Activated CD4-positive, alpha-beta T cell treated with anti-CD3 and anti-CD28 coated beads, Interleukin-2, amount 10 ng/mL, durations not matched to agents 7 days and 5 days (primary cell): ENCODE data around the gene MED13L. TPM values are rescaled to one million over a fixed set of nuclear protein-coding genes. Genes with fewer than 3 reads are reported as not detected.

Source experiments
- CTCF ChIA-PET: fragments of 350-600 bp; sonication (Branson Sonifier 250); formaldehyde crosslinking; loops from one replicate; lab custom pipeline; 2021; ENCODE audit warnings: antibody characterized with exemption; lab: Charles Lee
- POLR2A ChIA-PET: fragments of 350-600 bp; sonication (Branson Sonifier 250); formaldehyde crosslinking; loops from one replicate; lab custom pipeline; 2021; ENCODE audit warnings: antibody characterized with exemption; lab: Charles Lee
- DNase-seq: peaks from one replicate; pipeline ENCODE4 v3.0.0-alpha.2; 2020
- H3K27ac Mint-ChIP-seq: one replicate; pipeline ENCODE4 v1.8.0; 2021; ENCODE audit warnings: mild to moderate bottlenecking, moderate library complexity, mixed read lengths
- H3K27me3 Mint-ChIP-seq: one replicate; pipeline ENCODE4 v1.8.0; 2021; ENCODE audit warnings: mixed read lengths
- H3K36me3 Mint-ChIP-seq: one replicate; pipeline ENCODE4 v1.8.0; 2021; ENCODE audit warnings: low read depth, mixed read lengths
- H3K4me1 Mint-ChIP-seq: one replicate; pipeline ENCODE4 v1.8.0; 2021; ENCODE audit warnings: mixed read lengths
- H3K4me3 Mint-ChIP-seq: one replicate; pipeline ENCODE4 v1.8.0; 2021; ENCODE audit warnings: mild to moderate bottlenecking, moderate library complexity, mixed read lengths
- H3K9me3 Mint-ChIP-seq: one replicate; pipeline ENCODE4 v1.8.0; 2021; ENCODE audit warnings: mixed read lengths
- total RNA-seq, 2 experiments: library from RNA; stranded (reverse); gene quantifications; one replicate each; pipeline ENCODE4 v1.2.3, GENCODE V29; 2021

The MED13L gene
- 10 to 100 TPM; 97.1 to 99.7 TPM for total RNA-seq

DNA sequence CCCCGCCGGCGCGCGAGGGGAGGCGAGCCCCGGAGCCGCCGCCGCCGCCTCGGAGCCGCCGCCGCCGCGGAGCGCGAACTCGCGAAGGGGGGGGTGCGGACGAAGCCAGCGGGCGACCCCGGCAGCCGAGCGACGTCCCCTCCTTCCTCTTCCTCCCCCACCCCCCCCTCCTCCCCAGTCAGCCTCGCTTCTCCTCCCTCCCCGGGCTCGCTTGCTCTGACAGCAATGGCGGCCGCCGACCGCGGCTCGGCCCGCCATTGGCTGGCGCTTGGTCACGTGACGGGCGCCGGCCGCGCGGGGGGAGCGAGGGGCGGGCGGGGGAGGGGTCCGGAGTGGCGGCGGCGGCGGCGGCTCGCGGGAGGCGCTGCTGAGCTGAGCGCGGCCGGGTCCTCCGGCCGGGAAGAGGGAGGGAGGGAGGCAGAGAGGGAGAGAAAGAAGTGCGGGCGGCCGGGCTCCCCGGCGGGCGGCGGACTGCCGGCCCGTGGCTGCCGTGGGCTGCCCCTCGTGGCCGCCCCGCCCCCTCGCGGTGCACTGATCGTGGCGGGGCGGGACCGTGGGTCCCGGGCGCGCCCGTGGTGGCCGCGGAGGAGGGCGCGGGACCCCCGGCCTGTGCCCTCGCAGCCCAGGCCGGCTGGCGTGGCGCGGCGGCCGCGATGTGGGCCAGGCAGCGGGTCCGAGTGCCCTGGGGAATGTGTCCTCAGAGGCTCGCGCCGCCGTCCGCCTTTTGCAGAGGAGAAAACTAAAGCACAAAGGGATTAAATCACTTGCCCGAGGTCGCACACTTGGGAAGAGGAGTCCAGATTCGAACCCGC is at the start of gene MED13L:
Gene MED13L (minus strand): TSS at position 227 of the 812 bp plus-strand sequence. CDS start 562 bp downstream, outside the sequence.
- peaks cover 7% of the 10 kb centered on the region for H3K36me3 Mint-ChIP-seq
- H3K9me3 Mint-ChIP-seq: no peaks in the 10 kb centered on the region
- ChIA-PET POLR2A (no interaction called here), CTCF (interaction anchor here (0.8 kb wide), 1 partner anchor 18 kb away, joined by 3 read pairs; no protein-coding TSS in a partner anchor)
- peak within 1 kb of the TSS; percentile 94 for H3K4me3 Mint-ChIP-seq
- peaks cover 40% of the 10 kb centered on the region for H3K4me1 Mint-ChIP-seq
- no peaks in the 10 kb centered on the region for H3K27me3 Mint-ChIP-seq
- DNase-seq: peak; percentile 86
- peak within 1 kb of the TSS; percentile 91 for H3K27ac Mint-ChIP-seq

- peaks cover 34% of the 10 kb centered on the region for H3K4me1 Mint-ChIP-seq
- H3K27me3 Mint-ChIP-seq: no peaks in the 10 kb centered on the region
- H3K36me3 Mint-ChIP-seq: peaks cover 8% of the 10 kb centered on the region
- H3K9me3 Mint-ChIP-seq: peaks cover 9% of the 10 kb centered on the region
- ChIA-PET CTCF (interaction anchor here (0.6 to 1.4 kb wide), 3 partner anchors 18 to 238 kb away, joined by 3 to 4 read pairs (median 3); no protein-coding TSS in a partner anchor), POLR2A (no interaction called here)
- H3K27ac Mint-ChIP-seq: peak overlapping the region; percentile 90
- peak; percentile 74 for DNase-seq
- no peak overlapping the region for H3K4me3 Mint-ChIP-seq
Observed at GRCh38 chr12:116325336-116325664, 47.8 kb upstream of the MED13L start.

GRCh38 chr12:116324654-116325335 is 47.3 kb upstream of the MED13L start:
- no peak overlapping the region for H3K4me3 Mint-ChIP-seq
- peaks cover 9% of the 10 kb centered on the region for H3K9me3 Mint-ChIP-seq
- peaks cover 39% of the 10 kb centered on the region for H3K4me1 Mint-ChIP-seq
- DNase-seq: no peak
- ChIA-PET POLR2A (no interaction called here), CTCF (interaction anchor here (0.6 to 1.4 kb wide), 3 partner anchors 18 to 238 kb away, joined by 3 to 4 read pairs (median 3); no protein-coding TSS in a partner anchor)
- no peaks in the 10 kb centered on the region for H3K27me3 Mint-ChIP-seq
- H3K36me3 Mint-ChIP-seq: peaks cover 8% of the 10 kb centered on the region
- H3K27ac Mint-ChIP-seq: peak overlapping the region; percentile 90

DNA sequence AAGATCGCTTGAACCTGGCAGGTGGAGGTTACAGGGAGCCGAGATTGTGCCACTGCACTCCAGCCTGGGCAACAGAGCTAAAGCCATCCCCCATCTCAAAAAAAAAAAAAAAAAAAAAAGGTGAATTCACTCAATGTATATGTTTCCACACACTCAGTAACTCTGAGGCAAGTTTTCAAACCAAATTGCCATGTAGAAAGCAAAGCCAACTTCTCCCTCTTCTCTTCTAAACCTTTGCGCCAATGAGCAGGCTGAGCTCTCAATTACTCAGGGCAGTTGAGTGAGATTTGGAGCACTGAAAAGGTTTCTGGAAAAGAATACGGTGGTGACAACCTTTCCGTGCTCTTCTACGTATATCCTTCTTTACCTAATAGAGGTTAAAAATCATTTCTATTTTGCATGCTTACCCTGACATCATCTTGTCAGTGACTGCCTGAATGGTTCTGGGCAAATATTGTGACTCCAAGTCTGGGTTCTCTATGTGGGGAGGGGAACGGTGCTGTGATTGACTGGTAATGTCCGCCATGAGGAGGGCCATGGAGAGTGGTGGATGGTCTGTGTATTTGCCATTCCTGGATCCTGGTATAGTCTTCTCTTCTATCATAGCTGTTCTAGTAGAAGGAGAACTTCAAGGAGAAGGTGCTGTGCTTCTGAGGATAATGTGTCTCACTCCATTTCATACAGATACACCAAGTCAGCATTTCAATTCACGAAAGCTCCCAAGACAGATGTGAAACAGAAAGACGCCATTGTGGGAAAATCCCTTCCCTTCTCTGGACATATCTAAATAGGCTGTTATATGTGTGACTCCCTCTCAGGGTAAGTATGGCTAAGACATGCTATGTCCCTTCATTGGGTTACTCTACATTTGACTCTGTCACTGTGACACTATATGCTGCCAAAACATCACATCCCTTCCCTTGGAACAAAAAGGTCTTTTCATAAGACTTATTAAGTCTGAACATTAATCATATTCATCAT is 46.2 kb upstream of the MED13L start:
- ChIA-PET CTCF (interaction anchor here (2.0 kb wide), 1 partner anchor 11 kb away, joined by 8 read pairs; no protein-coding TSS in a partner anchor), POLR2A (no interaction called here)
- DNase-seq: no peak
- peaks cover 9% of the 10 kb centered on the region for H3K9me3 Mint-ChIP-seq
- no peak overlapping the region for H3K4me3 Mint-ChIP-seq
- no peaks in the 10 kb centered on the region for H3K27me3 Mint-ChIP-seq
- H3K36me3 Mint-ChIP-seq: peaks cover 8% of the 10 kb centered on the region
- peak overlapping the region; percentile 72 for H3K27ac Mint-ChIP-seq
- peaks cover 49% of the 10 kb centered on the region for H3K4me1 Mint-ChIP-seq

- POLR2A ChIA-PET: no interaction called here
- peaks cover 6% of the 10 kb centered on the region for H3K36me3 Mint-ChIP-seq
- DNase-seq: no peak
- H3K27ac Mint-ChIP-seq: no peak overlapping the region
- H3K9me3 Mint-ChIP-seq: peaks cover 5% of the 10 kb centered on the region
- peaks cover 4% of the 10 kb centered on the region for H3K27me3 Mint-ChIP-seq
- H3K4me1 Mint-ChIP-seq: peaks cover 51% of the 10 kb centered on the region
- H3K4me3 Mint-ChIP-seq: no peak overlapping the region
- CTCF ChIA-PET: interaction anchor here (0.6 kb wide), 1 partner anchor 13 kb away, joined by 3 read pairs; no protein-coding TSS in a partner anchor
Observed at GRCh38 chr12:116321913-116322312, 44.4 kb upstream of the MED13L start.

DNA sequence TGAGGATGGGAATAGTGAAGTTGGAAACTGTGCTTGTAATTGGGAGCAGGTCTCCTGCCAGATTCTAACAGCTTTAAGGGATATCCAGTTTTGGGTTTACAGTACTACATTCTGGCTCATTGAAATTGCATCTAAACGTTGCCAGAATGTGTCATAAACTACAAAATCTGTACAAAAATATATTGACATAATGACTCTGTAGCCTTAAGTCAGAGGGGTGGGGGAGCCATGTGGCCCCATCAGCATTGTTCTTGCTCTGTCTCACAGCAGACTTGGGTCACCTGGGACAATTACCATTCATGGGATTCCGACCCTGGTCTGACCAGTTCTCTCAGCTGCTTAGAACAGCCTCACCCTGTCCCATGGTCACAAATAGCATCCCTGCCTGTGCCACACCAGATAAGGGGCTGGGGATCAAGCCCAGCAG is 43.3 kb upstream of the MED13L start:
- Mint-ChIP-seq H3K4me1 (peaks cover 55% of the 10 kb centered on the region), H3K27ac (no peak overlapping the region), H3K27me3 (peaks cover 4% of the 10 kb centered on the region), H3K36me3 (peaks cover 6% of the 10 kb centered on the region), H3K4me3 (no peak overlapping the region), H3K9me3 (peaks cover 2% of the 10 kb centered on the region)
- DNase-seq: no peak
- POLR2A ChIA-PET: no interaction called here
- CTCF ChIA-PET: no interaction called here

- CTCF ChIA-PET: no interaction called here
- H3K9me3 Mint-ChIP-seq: peaks cover 2% of the 10 kb centered on the region
- peaks cover 6% of the 10 kb centered on the region for H3K36me3 Mint-ChIP-seq
- peak overlapping the region; percentile 47 for H3K4me3 Mint-ChIP-seq
- peaks cover 4% of the 10 kb centered on the region for H3K27me3 Mint-ChIP-seq
- POLR2A ChIA-PET: no interaction called here
- H3K4me1 Mint-ChIP-seq: peaks cover 48% of the 10 kb centered on the region
- H3K27ac Mint-ChIP-seq: peak overlapping the region; percentile 68
- peak; percentile 32 for DNase-seq
Observed at GRCh38 chr12:116319898-116320621, 42.6 kb upstream of the MED13L start.

DNA sequence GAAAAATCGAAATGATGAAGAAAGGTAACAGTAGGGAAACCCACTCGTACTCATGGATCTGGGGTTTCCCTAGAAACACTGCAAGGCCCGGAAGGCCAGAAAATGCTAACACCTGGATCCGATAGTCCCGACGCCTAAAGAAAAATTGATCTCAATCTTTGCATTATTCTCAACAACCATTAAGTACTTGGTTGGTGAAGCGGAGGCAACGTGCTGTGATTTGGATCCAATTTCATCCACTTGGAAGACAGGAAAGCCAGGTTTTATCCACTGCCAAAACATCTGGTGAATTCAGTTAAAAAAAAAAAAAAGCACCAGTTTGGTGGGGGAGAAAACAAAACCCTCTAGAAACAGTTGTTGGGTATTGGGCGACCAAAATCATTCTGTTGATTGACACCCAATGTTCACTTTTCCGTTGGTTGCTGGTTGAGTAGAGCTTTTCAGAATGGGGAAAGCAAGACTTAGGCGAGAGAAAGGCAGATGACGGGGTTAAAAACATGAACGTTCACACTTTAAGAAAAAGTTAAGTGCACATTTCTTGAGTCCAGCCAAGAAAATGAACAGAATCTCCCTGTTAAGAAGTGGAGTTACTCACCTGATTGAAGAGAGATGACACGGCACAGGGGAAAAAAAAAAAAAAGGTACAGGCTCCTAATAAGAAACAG is 41.9 kb upstream of the MED13L start:
- Mint-ChIP-seq H3K9me3 (peaks cover 2% of the 10 kb centered on the region), H3K4me3 (peak overlapping the region; percentile 47), H3K27ac (peak overlapping the region; percentile 68), H3K27me3 (peaks cover 4% of the 10 kb centered on the region), H3K36me3 (peaks cover 6% of the 10 kb centered on the region), H3K4me1 (peaks cover 41% of the 10 kb centered on the region)
- CTCF ChIA-PET: no interaction called here
- POLR2A ChIA-PET: no interaction called here
- DNase-seq: no peak

- Mint-ChIP-seq H3K27ac (no peak overlapping the region), H3K4me1 (peaks cover 35% of the 10 kb centered on the region), H3K9me3 (peaks cover 2% of the 10 kb centered on the region), H3K4me3 (no peak overlapping the region), H3K36me3 (peaks cover 3% of the 10 kb centered on the region), H3K27me3 (peaks cover 4% of the 10 kb centered on the region)
- ChIA-PET CTCF (interaction anchor here (1.1 kb wide), 1 partner anchor 18 kb away, joined by 3 read pairs; no protein-coding TSS in a partner anchor), POLR2A (no interaction called here)
- no peak for DNase-seq
Observed at GRCh38 chr12:116318576-116319232, 41.2 kb upstream of the MED13L start.

DNA sequence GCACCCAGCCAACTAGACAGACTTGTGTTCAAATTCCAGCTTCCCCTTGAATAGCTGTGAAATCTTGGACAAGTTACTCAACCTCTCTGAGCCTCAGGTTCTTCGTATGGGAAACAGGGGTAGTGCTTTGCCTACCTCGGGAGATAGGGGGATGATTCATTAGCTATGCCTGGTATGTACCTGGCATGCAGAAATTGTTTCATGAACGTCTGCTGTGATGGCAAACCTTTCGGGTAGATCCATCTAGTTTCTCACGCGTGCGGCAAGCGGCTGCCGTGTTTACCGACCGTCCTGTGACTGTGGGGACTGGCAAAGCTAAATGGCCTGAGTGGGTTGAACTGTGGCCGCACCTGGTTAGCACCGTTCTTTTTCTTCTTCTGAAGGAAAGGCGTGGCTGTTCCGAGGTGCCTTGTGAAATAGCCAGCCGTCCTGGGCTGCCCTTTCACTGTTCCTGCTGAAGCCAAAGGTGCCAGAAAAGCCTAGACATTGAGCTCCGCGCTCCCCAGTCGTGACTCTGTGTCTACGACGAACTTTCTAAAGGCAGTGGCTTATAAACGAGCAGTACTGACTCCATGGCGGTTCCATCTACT is 40.6 kb upstream of the MED13L start:
- ChIA-PET POLR2A (no interaction called here), CTCF (interaction anchor here (1.1 to 1.2 kb wide), 3 partner anchors 18 to 19 kb away, joined by 3 to 5 read pairs (median 3); no protein-coding TSS in a partner anchor)
- no peak for DNase-seq
- Mint-ChIP-seq H3K4me3 (no peak overlapping the region), H3K36me3 (no peaks in the 10 kb centered on the region), H3K27me3 (peaks cover 6% of the 10 kb centered on the region), H3K9me3 (peaks cover 2% of the 10 kb centered on the region), H3K27ac (no peak overlapping the region), H3K4me1 (peaks cover 31% of the 10 kb centered on the region)
